Measurements from ENCODE around the gene ATP10B. TPM values are rescaled to one million over a fixed set of nuclear protein-coding genes. Genes with fewer than 3 reads are reported as not detected.

Gene ATP10B
- total RNA-seq, 3 donors from 2014 or later (not counting 1 experiment from before 2014, with no cell fraction given) = not detected

- H3K27me3 Mint-ChIP-seq (ENCODE audit: low read depth in 2 of 2) = no peaks in the 10 kb centered on the region
- H3K27ac Mint-ChIP-seq = no peak overlapping the region
- TF ChIP-seq, protein P1, sequence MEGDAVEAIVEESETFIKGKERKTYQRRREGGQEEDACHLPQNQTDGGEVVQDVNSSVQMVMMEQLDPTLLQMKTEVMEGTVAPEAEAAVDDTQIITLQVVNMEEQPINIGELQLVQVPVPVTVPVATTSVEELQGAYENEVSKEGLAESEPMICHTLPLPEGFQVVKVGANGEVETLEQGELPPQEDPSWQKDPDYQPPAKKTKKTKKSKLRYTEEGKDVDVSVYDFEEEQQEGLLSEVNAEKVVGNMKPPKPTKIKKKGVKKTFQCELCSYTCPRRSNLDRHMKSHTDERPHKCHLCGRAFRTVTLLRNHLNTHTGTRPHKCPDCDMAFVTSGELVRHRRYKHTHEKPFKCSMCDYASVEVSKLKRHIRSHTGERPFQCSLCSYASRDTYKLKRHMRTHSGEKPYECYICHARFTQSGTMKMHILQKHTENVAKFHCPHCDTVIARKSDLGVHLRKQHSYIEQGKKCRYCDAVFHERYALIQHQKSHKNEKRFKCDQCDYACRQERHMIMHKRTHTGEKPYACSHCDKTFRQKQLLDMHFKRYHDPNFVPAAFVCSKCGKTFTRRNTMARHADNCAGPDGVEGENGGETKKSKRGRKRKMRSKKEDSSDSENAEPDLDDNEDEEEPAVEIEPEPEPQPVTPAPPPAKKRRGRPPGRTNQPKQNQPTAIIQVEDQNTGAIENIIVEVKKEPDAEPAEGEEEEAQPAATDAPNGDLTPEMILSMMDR (IDR thresholded peaks at IDR 0.05) = no peak
- intact Hi-C loops (cut with micrococcal nuclease) = no loop called here
- no peak for ATAC-seq
- H3K27me3 ChIP-seq (ENCODE audit: control insufficient read depth, insufficient read depth, low read length) = no peaks in the 10 kb centered on the region
- no peaks in the 10 kb centered on the region for H3K9me3 ChIP-seq (ENCODE audit: control insufficient read depth, insufficient read depth, low read length)
- H3K4me3 ChIP-seq (ENCODE audit: low read length) = no peak overlapping the region
- H3K27ac ChIP-seq (ENCODE audit: low read length) = no peak overlapping the region
- H3K36me3 ChIP-seq (ENCODE audit: control insufficient read depth, insufficient read depth, low read length) = no peaks in the 10 kb centered on the region
- no peaks in the 10 kb centered on the region for H3K4me1 ChIP-seq (ENCODE audit: control insufficient read depth, insufficient read depth, low read length)
- no peak for DNase-seq
- no peaks in the 10 kb centered on the region for H3K4me1 Mint-ChIP-seq
- no peak overlapping the region for H3K4me3 Mint-ChIP-seq
- no peaks in the 10 kb centered on the region for H3K36me3 Mint-ChIP-seq
- WGBS (ENCODE audit: insufficient coverage) = 77% methylated on average over 1 of the region's 2 CpGs
- H3K9me3 Mint-ChIP-seq = peaks cover 0 to 3% of the 10 kb centered on the region in 2 donors
These were observed 49.4 kb downstream of the ATP10B start for GRCh38 chr5:160802592-160802991.

GRCh38 chr5:160800375-160801275 lies 51.4 kb downstream of the ATP10B start:
- H3K27me3 Mint-ChIP-seq (ENCODE audit: low read depth in 2 of 2) = no peaks in the 10 kb centered on the region
- Histone ChIP-seq H3K4me3 (ENCODE audit: low read length) (no peak overlapping the region), H3K36me3 (ENCODE audit: control insufficient read depth, insufficient read depth, low read length) (no peaks in the 10 kb centered on the region), H3K9me3 (ENCODE audit: control insufficient read depth, insufficient read depth, low read length) (no peaks in the 10 kb centered on the region), H3K27me3 (ENCODE audit: control insufficient read depth, insufficient read depth, low read length) (no peaks in the 10 kb centered on the region), H3K4me1 (ENCODE audit: control insufficient read depth, insufficient read depth, low read length) (no peaks in the 10 kb centered on the region), H3K27ac (ENCODE audit: low read length) (no peak overlapping the region)
- H3K4me3 Mint-ChIP-seq = no peak overlapping the region
- 81% methylated on average over 4 of the region's 4 CpGs for WGBS (ENCODE audit: insufficient coverage)
- intact Hi-C loops (cut with micrococcal nuclease) = no loop called here
- peaks cover 0 to 5% of the 10 kb centered on the region in 2 donors for H3K9me3 Mint-ChIP-seq
- TF ChIP-seq, protein P1 (IDR thresholded peaks at IDR 0.05) = no peak
- ATAC-seq = no peak
- no peak overlapping the region for H3K27ac Mint-ChIP-seq
- no peaks in the 10 kb centered on the region for H3K36me3 Mint-ChIP-seq
- H3K4me1 Mint-ChIP-seq = no peaks in the 10 kb centered on the region
- no peak for DNase-seq

GRCh38 chr5:160799184-160799583 lies 52.8 kb downstream of the ATP10B start:
- 4% methylated on average over 3 of the region's 4 CpGs for WGBS (ENCODE audit: insufficient coverage)
- intact Hi-C loops (cut with micrococcal nuclease) = no loop called here
- H3K36me3 ChIP-seq (ENCODE audit: control insufficient read depth, insufficient read depth, low read length) = no peaks in the 10 kb centered on the region
- TF ChIP-seq, protein P1 (IDR thresholded peaks at IDR 0.05) = no peak
- H3K4me1 Mint-ChIP-seq = no peaks in the 10 kb centered on the region
- H3K27ac Mint-ChIP-seq = no peak overlapping the region
- H3K9me3 Mint-ChIP-seq = peaks cover 0 to 5% of the 10 kb centered on the region in 2 donors
- H3K4me1 ChIP-seq (ENCODE audit: control insufficient read depth, insufficient read depth, low read length) = no peaks in the 10 kb centered on the region
- H3K9me3 ChIP-seq (ENCODE audit: control insufficient read depth, insufficient read depth, low read length) = no peaks in the 10 kb centered on the region
- no peak overlapping the region for H3K27ac ChIP-seq (ENCODE audit: low read length)
- ATAC-seq (no peak), DNase-seq (no peak)
- no peaks in the 10 kb centered on the region for H3K27me3 Mint-ChIP-seq (ENCODE audit: low read depth in 2 of 2)
- no peak overlapping the region for H3K4me3 Mint-ChIP-seq
- no peaks in the 10 kb centered on the region for H3K36me3 Mint-ChIP-seq
- no peaks in the 10 kb centered on the region for H3K27me3 ChIP-seq (ENCODE audit: control insufficient read depth, insufficient read depth, low read length)
- H3K4me3 ChIP-seq (ENCODE audit: low read length) = no peak overlapping the region

All from natural killer cell (primary cell).